Heart left ventricle (tissue), 16 donors: ENCODE data around the gene CDR2L. TPM values are rescaled to one million over a fixed set of nuclear protein-coding genes. Genes with fewer than 3 reads are reported as not detected.

Experiments
- ATAC-seq, 4 donors: fragments of 200-7000 bp; cut with Tn5 transposase; one replicate each; pipeline ENCODE4 v1.9.1; 2020 to 2022; ENCODE audit warnings: moderate library complexity in 4 of 4, mild to moderate bottlenecking in 3 of 4, moderate number of reproducible peaks in 1 of 4
- DNase-seq, 5 donors: peaks; one replicate each; pipeline ENCODE4 v3.0.0-alpha.2; 2020
- H3K27ac ChIP-seq, 12 donors: fragments of 200-600 bp; sonication (generic) in 4 of 12; one replicate each; pipeline versions ENCODE4 v1.5.0 to v1.8.0; 2016 to 2022; ENCODE audit warnings: mild to moderate bottlenecking in 2 of 12
- H3K27me3 ChIP-seq, 9 donors: fragments of 200-600 bp; sonication (generic) in 2 of 9; one replicate each; pipeline versions ENCODE4 v1.5.1 to v1.8.0; 2016 to 2022; ENCODE audit warnings: mild to moderate bottlenecking in 3 of 9
- H3K36me3 ChIP-seq, 9 donors: fragments of 200-600 bp; sonication (generic) in 2 of 9; one replicate each; pipeline versions ENCODE4 v1.5.0 to v1.8.0; 2018 to 2022; ENCODE audit warnings: mild to moderate bottlenecking in 2 of 9
- H3K4me1 ChIP-seq, 12 donors: fragments of 200-600 bp; sonication (generic) in 4 of 12; one replicate each; pipeline versions ENCODE4 v1.5.0 to v1.8.0; 2016 to 2022; ENCODE audit warnings: mild to moderate bottlenecking in 3 of 12
- H3K4me3 ChIP-seq, 12 donors: fragments of 200-600 bp; sonication (generic) in 4 of 12; one replicate each; pipeline versions ENCODE4 v1.5.0 to v1.8.0; 2017 to 2022; ENCODE audit warnings: mild to moderate bottlenecking in 9 of 12, moderate library complexity in 4 of 12
- H3K9me3 ChIP-seq, 12 donors: fragments of 200-600 bp; sonication (generic) in 4 of 12; one replicate each; pipeline versions ENCODE4 v1.5.0 to v1.8.0; 2016 to 2022; ENCODE audit warnings: mild to moderate bottlenecking in 1 of 12
- CTCF ChIP-seq, 12 donors: fragments of 200-600 bp; sonication (generic) in 4 of 12; IDR thresholded peaks; one replicate each; pipeline versions ENCODE4 v1.5.0 to v1.8.0; 2018 to 2022; ENCODE audit warnings: antibody characterized with exemption in 12 of 12, mild to moderate bottlenecking in 5 of 12
- POLR2A ChIP-seq, 2 donors: fragments of 450-650 bp; IDR thresholded peaks; one replicate each; pipeline ENCODE4 v1.6.1; 2017; ENCODE audit warnings: antibody characterized with exemption in 2 of 2, mild to moderate bottlenecking in 2 of 2, moderate library complexity in 2 of 2
- WGBS, 4 donors: extraction: QIAGEN DNeasy Blood & Tissue Kit in 2 of 4; methylation state at CpG; one replicate each; pipeline versions ENCODE4 v1.1.5 to v1.1.7; 2013 to 2018; 5-methylcytosine and 5-hydroxymethylcytosine counted together
- intact Hi-C, 10 donors: fragments of 100-400 bp; cut with DNase I; formaldehyde crosslinking; loops; one replicate each; pipeline versions ENCODE4 v1.11.1 to v1.14.2; 2022
- polyA plus RNA-seq, 2 donors: library from polyadenylated mRNA; stranded (reverse); fragments of 200-250 nt; gene quantifications; one replicate each; pipeline ENCODE4 v1.2.3, GENCODE V29; 2013
- total RNA-seq, 9 donors: library from RNA; depleted of rRNA in 2 of 9; stranded (reverse); fragments of >200 nt in 2 of 9; fragmentation: NEBNext Ultra II Directional in 3 of 9; extraction: Animal tissue kit (Norgen Biotek cat#: 25700) in 3 of 9; gene quantifications; one replicate each; pipeline versions ENCODE4 v1.1.0 to v1.2.4, GENCODE V29; 2016 to 2023
- donor health status: ischemic (EF 13 %, LVEDD 7.1; RV severe dilation, severe dysfunction).
- donor health status: healthy with polysubstance abuse.
- donor health status: DM: no; HTN: yes; CAD: no.
- donor health status: DM: no; HTN: no; CAD: no.
- donor health status: ischemic (EF 25% LVEDD 6.9; RV normal size, moderate dysfunction).
- donor health status: ischemic (EF 25% LVEDD 5.7; RV mildly dilated, moderate dysfunction).
- donor health status: healthy.
- donor health status: DM: yes; HTN: yes; CAD: no.
- donor health status: ischemic (EF 35%, LVEDD 5.7; RV mildly dilated, moderate dysfunction).
- donor health status: nonischemic (EF 11% LVEDD 7.7; RV severe dilation, severe dysfunction).
- donor health status: DM: yes; HTN: yes; CAD: no.
- donor health status: PGD.
- donor health status: ischemic (EF 29% LVEDD 5.4; RV normal size, mild dysfunction).
- donor health status: nonischemic (EF 23%, LVEDD 6.1; RV moderate dilation, normal function).

Gene CDR2L
- total and polyA plus RNA-seq, 11 donors = 13.0 to 56.4 (median 18.1) TPM

- Histone ChIP-seq H3K27me3 (no peaks in the 10 kb centered on the region), H3K27ac (peak overlapping the region in 10 of 12 donors; percentile 11 to 98 (median 89)), H3K4me3 (no peak overlapping the region), H3K4me1 (peaks cover 3 to 50% (median 29%) of the 10 kb centered on the region in 12 donors), H3K9me3 (no peaks in the 10 kb centered on the region), H3K36me3 (peaks cover 0 to 21% (median 0%) of the 10 kb centered on the region in 9 donors)
- intact Hi-C loops = no loop called here
- WGBS, 4 donors = 81 to 94% (median 91%) methylated on average over 8 to 10 of the region's 10 CpGs
- ATAC-seq (no peak), DNase-seq (no peak)
- no peak for TF ChIP-seq CTCF (IDR thresholded peaks at IDR 0.05)
- no peak for TF ChIP-seq POLR2A (IDR thresholded peaks at IDR 0.05)
Observed at GRCh38 chr17:74990581-74991105, 3.2 kb downstream of the CDR2L start.

GRCh38 chr17:74992223-74992622, 4.8 kb downstream of the CDR2L start:
- no peak for TF ChIP-seq CTCF (IDR thresholded peaks at IDR 0.05)
- TF ChIP-seq POLR2A (IDR thresholded peaks at IDR 0.05) = no peak
- H3K36me3 ChIP-seq = peaks cover 0 to 21% (median 0%) of the 10 kb centered on the region in 9 donors
- WGBS, 4 donors = 45 to 77% (median 57%) methylated on average over 2 of the region's 2 CpGs
- no peaks in the 10 kb centered on the region for H3K9me3 ChIP-seq
- peak overlapping the region in 11 of 12 donors; percentile 53 to 83 (median 72) for H3K27ac ChIP-seq
- no peaks in the 10 kb centered on the region for H3K27me3 ChIP-seq
- ATAC-seq = no peak
- no peak for DNase-seq
- intact Hi-C loops = loop anchor here in 1 of 10 donors (2.0 kb wide), 1 partner anchor 19 kb away; no protein-coding TSS in a partner anchor
- peaks cover 0 to 46% (median 23%) of the 10 kb centered on the region in 12 donors for H3K4me1 ChIP-seq
- no peak overlapping the region for H3K4me3 ChIP-seq

- no peak overlapping the region for H3K27ac ChIP-seq
- WGBS, 4 donors = 87 to 89% (median 88%) methylated on average over 7 of the region's 7 CpGs
- H3K27me3 ChIP-seq = no peaks in the 10 kb centered on the region
- ATAC-seq (no peak), DNase-seq (no peak)
- peaks cover 0 to 24% (median 2%) of the 10 kb centered on the region in 9 donors for H3K36me3 ChIP-seq
- no peak for TF ChIP-seq CTCF (IDR thresholded peaks at IDR 0.05)
- TF ChIP-seq POLR2A (IDR thresholded peaks at IDR 0.05) = no peak
- H3K4me3 ChIP-seq = no peak overlapping the region
- peaks cover 2 to 47% (median 23%) of the 10 kb centered on the region in 12 donors for H3K4me1 ChIP-seq
- intact Hi-C loops = no loop called here
- no peaks in the 10 kb centered on the region for H3K9me3 ChIP-seq
Observed at GRCh38 chr17:74994440-74994839, 7.0 kb downstream of the CDR2L start.

- Histone ChIP-seq H3K27ac (no peak overlapping the region), H3K36me3 (peaks cover 0 to 38% (median 13%) of the 10 kb centered on the region in 9 donors), H3K9me3 (no peaks in the 10 kb centered on the region), H3K4me1 (peaks cover 0 to 41% (median 11%) of the 10 kb centered on the region in 12 donors), H3K4me3 (no peak overlapping the region), H3K27me3 (no peaks in the 10 kb centered on the region)
- 82 to 89% (median 87%) methylated on average over 5 of the region's 5 CpGs for WGBS, 4 donors
- TF ChIP-seq CTCF (IDR thresholded peaks at IDR 0.05) (no peak), POLR2A (IDR thresholded peaks at IDR 0.05) (no peak)
- DNase-seq = no peak
- intact Hi-C loops = no loop called here
- no peak for ATAC-seq
Observed at GRCh38 chr17:74995847-74996246, 8.4 kb downstream of the CDR2L start.
